ENCODE results near the gene YIPF5.

Gene YIPF5

GRCh38 chr5:144141585-144141984 is 28.9 kb downstream of the YIPF5 start:
- TF ChIP-seq, protein P1, sequence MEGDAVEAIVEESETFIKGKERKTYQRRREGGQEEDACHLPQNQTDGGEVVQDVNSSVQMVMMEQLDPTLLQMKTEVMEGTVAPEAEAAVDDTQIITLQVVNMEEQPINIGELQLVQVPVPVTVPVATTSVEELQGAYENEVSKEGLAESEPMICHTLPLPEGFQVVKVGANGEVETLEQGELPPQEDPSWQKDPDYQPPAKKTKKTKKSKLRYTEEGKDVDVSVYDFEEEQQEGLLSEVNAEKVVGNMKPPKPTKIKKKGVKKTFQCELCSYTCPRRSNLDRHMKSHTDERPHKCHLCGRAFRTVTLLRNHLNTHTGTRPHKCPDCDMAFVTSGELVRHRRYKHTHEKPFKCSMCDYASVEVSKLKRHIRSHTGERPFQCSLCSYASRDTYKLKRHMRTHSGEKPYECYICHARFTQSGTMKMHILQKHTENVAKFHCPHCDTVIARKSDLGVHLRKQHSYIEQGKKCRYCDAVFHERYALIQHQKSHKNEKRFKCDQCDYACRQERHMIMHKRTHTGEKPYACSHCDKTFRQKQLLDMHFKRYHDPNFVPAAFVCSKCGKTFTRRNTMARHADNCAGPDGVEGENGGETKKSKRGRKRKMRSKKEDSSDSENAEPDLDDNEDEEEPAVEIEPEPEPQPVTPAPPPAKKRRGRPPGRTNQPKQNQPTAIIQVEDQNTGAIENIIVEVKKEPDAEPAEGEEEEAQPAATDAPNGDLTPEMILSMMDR (conservative IDR thresholded peaks at IDR 0.05; ENCODE audit: low read depth, low read length): no peak
- no peak overlapping the region for H3K4me3 ChIP-seq (ENCODE audit: low read length)
- DNase-seq (ENCODE audit: low read depth): no peak

GRCh38 chr5:144139586-144139985 is 30.9 kb downstream of the YIPF5 start:
- no peak overlapping the region for H3K4me3 ChIP-seq (ENCODE audit: low read length)
- DNase-seq (ENCODE audit: low read depth): no peak
- TF ChIP-seq, protein P1 (conservative IDR thresholded peaks at IDR 0.05; ENCODE audit: low read depth, low read length): no peak

DNA sequence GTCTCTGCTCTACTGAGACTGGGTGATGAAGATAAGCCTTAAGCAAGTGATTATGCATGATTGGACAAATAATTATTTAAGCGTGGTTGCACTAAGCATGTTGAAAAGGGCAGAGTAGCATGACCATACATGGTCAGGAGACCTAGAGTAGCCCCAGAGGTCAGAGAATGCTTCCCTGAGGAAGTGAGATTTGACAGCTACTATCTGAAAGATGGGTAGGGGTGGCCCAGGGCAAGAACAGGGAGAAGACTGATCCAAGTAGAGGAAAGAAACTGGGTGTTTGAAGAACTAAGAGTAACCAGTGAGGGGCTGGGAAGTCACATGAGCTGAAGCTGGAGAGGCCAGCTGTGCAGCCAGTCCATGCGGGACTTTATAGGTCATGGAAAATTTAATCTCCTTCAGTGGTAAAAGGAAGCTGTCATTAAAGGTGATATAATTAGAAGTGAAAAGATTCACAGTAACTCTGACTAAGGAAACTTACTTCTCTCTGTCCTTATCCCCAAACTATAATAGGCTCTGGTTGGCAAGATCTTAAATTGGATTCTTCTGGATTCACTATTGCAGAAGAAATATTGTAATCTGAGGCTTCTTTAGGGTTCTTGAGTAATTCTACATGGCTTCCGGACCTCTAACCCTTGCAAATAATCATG is 35.2 kb downstream of the YIPF5 start:
- no peak overlapping the region for H3K4me3 ChIP-seq (ENCODE audit: low read length)
- no peak for DNase-seq (ENCODE audit: low read depth)
- TF ChIP-seq, protein P1 (conservative IDR thresholded peaks at IDR 0.05; ENCODE audit: low read depth, low read length): no peak

GRCh38 chr5:144134194-144134826 is 36.1 kb downstream of the YIPF5 start:
- no peak overlapping the region for H3K4me3 ChIP-seq (ENCODE audit: low read length)
- DNase-seq (ENCODE audit: low read depth): no peak
- TF ChIP-seq, protein P1 (conservative IDR thresholded peaks at IDR 0.05; ENCODE audit: low read depth, low read length): no peak

DNA sequence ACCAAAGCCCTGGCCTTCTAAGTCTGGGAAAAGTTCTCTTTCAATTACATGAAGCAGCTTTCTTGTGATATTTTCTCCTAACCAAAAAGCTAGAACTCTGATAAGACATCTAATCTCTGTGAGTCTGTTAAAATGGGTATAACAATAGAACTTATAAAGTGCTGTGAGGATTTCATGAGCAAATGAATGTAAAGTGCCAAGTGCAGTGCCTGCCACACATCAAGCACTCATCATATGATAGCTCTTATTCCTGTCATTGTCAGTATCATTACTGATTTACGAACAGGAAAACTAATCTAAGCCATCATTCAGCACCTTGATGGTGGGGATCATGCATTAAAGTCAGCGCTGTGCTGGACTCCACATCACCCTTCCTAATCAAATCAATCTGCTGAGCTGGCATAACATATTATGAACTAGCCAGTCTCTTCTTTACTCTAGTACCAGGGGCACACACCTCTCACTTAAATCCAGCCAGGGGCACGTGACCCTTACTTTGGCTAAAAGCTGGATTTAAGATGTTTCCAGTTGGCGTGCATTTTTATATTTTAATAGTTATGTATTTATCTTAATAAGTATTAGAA is 37.3 kb downstream of the YIPF5 start:
- DNase-seq (ENCODE audit: low read depth): no peak
- no peak overlapping the region for H3K4me3 ChIP-seq (ENCODE audit: low read length)
- TF ChIP-seq, protein P1 (conservative IDR thresholded peaks at IDR 0.05; ENCODE audit: low read depth, low read length): no peak

DNA sequence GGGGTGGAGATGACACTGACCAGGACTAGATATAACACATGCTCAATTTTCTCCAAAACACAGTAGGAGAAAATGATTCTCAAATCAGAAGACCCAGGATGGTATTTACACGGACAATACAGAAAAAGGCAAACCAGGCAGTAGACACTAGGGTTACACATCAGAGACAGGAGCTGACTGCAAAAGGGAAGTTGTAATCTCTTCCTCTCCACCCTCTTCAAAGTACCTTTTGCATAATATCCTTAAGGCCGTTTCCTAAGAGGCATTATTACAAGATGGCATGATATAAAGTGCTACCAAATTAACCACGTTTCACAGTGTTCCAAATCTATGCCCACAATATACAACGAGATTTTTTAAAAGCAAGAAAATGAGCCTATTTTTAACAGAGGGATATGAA is 39.2 kb downstream of the YIPF5 start:
- DNase-seq (ENCODE audit: low read depth): no peak
- no peak overlapping the region for H3K4me3 ChIP-seq (ENCODE audit: low read length)
- TF ChIP-seq, protein P1 (conservative IDR thresholded peaks at IDR 0.05; ENCODE audit: low read depth, low read length): no peak

- no peak overlapping the region for H3K4me3 ChIP-seq (ENCODE audit: low read length)
- DNase-seq (ENCODE audit: low read depth): no peak
- TF ChIP-seq, protein P1 (conservative IDR thresholded peaks at IDR 0.05; ENCODE audit: low read depth, low read length): no peak
These were observed 40.2 kb downstream of the YIPF5 start for GRCh38 chr5:144130306-144130705.

All from retinal pigment epithelial cell (primary cell).